Type B pancreatic cell (in vitro differentiated cells): ENCODE results near the gene LIX1L. TPM values are rescaled to one million over a fixed set of nuclear protein-coding genes. Genes with fewer than 3 reads are reported as not detected.

Source experiments
- DNase-seq: peaks from one replicate; pipeline ENCODE4 v3.0.0; 2021; ENCODE audit warnings: mixed read lengths; ENCODE audit not compliant: unreplicated experiment; ENCODE audit errors: extremely low spot score
- H3K27ac Mint-ChIP-seq: 2 replicates; pipeline ENCODE4 v1.8.0; 2021; ENCODE audit warnings: mild to moderate bottlenecking, mixed read lengths
- H3K27me3 Mint-ChIP-seq: 2 replicates; pipeline ENCODE4 v1.8.0; 2021; ENCODE audit warnings: mixed read lengths
- H3K36me3 Mint-ChIP-seq: 2 replicates; pipeline ENCODE4 v1.8.0; 2021; ENCODE audit warnings: mixed read lengths
- H3K4me1 Mint-ChIP-seq: one replicate; pipeline ENCODE4 v1.8.0; 2021; ENCODE audit warnings: mixed read lengths; ENCODE audit not compliant: unreplicated experiment
- H3K4me3 Mint-ChIP-seq: 2 replicates; pipeline ENCODE4 v1.8.0; 2021; ENCODE audit warnings: mild to moderate bottlenecking, mixed read lengths
- H3K9me3 Mint-ChIP-seq: 2 replicates; pipeline ENCODE4 v1.8.0; 2021; ENCODE audit warnings: mixed read lengths
- CTCF ChIP-seq: fragments of 200-600 bp; sonication (generic); conservative IDR thresholded peaks from 2 replicates; pipeline ENCODE4 v1.5.0; 2021; ENCODE audit warnings: antibody characterized with exemption, mild to moderate bottlenecking
- total RNA-seq: library from RNA; stranded (reverse); gene quantifications from 2 replicates; pipeline ENCODE4 v1.2.1, GENCODE V29; 2021; ENCODE audit warnings: low replicate concordance

LIX1L gene
- total RNA-seq, 1 donor from 2014 or later = 24.2 TPM

- peak overlapping the region; percentile 89 for H3K27ac Mint-ChIP-seq
- no peaks in the 10 kb centered on the region for H3K36me3 Mint-ChIP-seq
- TF ChIP-seq CTCF = no peak
- peaks cover 38% of the 10 kb centered on the region for H3K4me1 Mint-ChIP-seq
- peak overlapping the region; percentile 39 for H3K4me3 Mint-ChIP-seq
- H3K27me3 Mint-ChIP-seq = no peaks in the 10 kb centered on the region
- no peaks in the 10 kb centered on the region for H3K9me3 Mint-ChIP-seq
- no peak for DNase-seq
Measured at GRCh38 chr1:145983960-145984830, 26.4 kb upstream of the LIX1L start.

GRCh38 chr1:145983206-145983675 lies 25.4 kb upstream of the LIX1L start:
- Mint-ChIP-seq H3K4me3 (no peak overlapping the region), H3K27me3 (no peaks in the 10 kb centered on the region), H3K9me3 (no peaks in the 10 kb centered on the region), H3K36me3 (no peaks in the 10 kb centered on the region), H3K4me1 (peaks cover 38% of the 10 kb centered on the region), H3K27ac (peak overlapping the region; percentile 89)
- no peak for TF ChIP-seq CTCF
- DNase-seq = no peak

DNA sequence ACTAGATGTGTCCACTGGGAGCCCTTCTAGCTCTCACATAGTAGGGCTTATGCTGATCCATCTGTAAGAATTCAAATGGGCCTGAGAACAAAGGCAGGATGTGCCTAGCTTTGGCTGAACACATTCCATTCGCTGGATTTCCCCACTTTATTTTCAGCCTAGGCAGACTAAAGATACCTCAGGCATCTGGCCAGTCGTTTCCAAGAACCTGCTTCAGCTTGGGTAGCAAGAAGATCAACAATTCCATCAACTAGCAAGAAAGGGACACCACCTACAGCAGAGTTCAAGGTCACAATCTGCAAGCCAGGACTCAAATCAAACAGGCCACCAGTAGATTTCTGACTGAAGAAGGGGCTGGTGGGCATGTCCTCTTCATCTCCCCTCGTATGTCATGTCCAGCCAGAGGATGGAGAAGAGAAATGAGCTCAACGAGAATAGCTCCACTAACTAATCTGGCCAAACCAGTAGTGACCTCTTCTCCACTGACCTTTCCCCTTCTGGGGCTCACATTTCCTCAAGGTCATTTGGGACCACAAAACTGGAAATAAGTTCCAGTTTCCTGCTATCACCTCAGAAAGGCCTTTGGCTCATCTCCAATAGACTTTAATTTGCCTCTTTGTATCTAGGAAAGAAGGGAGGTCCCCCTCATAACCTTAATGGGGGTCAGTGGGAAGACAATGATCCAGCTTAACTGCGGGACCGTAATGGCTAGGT lies 24.4 kb upstream of the LIX1L start:
- Mint-ChIP-seq H3K4me3 (no peak overlapping the region), H3K9me3 (no peaks in the 10 kb centered on the region), H3K4me1 (peaks cover 32% of the 10 kb centered on the region), H3K27ac (peak overlapping the region; percentile 42), H3K36me3 (no peaks in the 10 kb centered on the region), H3K27me3 (no peaks in the 10 kb centered on the region)
- no peak for DNase-seq
- TF ChIP-seq CTCF = no peak

GRCh38 chr1:145980457-145980994 lies 22.7 kb upstream of the LIX1L start:
- H3K27me3 Mint-ChIP-seq = no peaks in the 10 kb centered on the region
- no peak overlapping the region for H3K4me3 Mint-ChIP-seq
- no peaks in the 10 kb centered on the region for H3K36me3 Mint-ChIP-seq
- H3K4me1 Mint-ChIP-seq = peaks cover 26% of the 10 kb centered on the region
- DNase-seq = no peak
- TF ChIP-seq CTCF = no peak
- no peak overlapping the region for H3K27ac Mint-ChIP-seq
- no peaks in the 10 kb centered on the region for H3K9me3 Mint-ChIP-seq

GRCh38 chr1:145979746-145980456 lies 22.1 kb upstream of the LIX1L start:
- Mint-ChIP-seq H3K4me1 (peaks cover 20% of the 10 kb centered on the region), H3K36me3 (no peaks in the 10 kb centered on the region), H3K27ac (no peak overlapping the region), H3K27me3 (no peaks in the 10 kb centered on the region), H3K9me3 (no peaks in the 10 kb centered on the region), H3K4me3 (no peak overlapping the region)
- no peak for DNase-seq
- no peak for TF ChIP-seq CTCF
